IMR-90 (cell line): ENCODE data around the gene KRT1. TPM values are rescaled to one million over a fixed set of nuclear protein-coding genes. Genes with fewer than 3 reads are reported as not detected.

ENCODE experiments used
- ATAC-seq: fragments of 200-7000 bp; cut with Tn5 transposase; 2 replicates; pipeline ENCODE4 v1.9.1; 2020; ENCODE audit warnings: low read depth, mild to moderate bottlenecking, moderate library complexity
- BruUV-seq: library from RNA; stranded (reverse); fragments of 400-500 nt; replicated peaks from 2 replicates; lab custom pipeline; 2021; lab: Mats Ljungman, UMichigan
- CTCF ChIA-PET: fragments of 300-600 bp; formaldehyde crosslinking; extraction: SDS; loops from one replicate; lab custom pipeline; 2021; ENCODE audit warnings: antibody characterized with exemption; lab: Yijun Ruan, JAX
- POLR2A ChIA-PET: fragments of 300-600 bp; sonication (Branson Sonifier 250); formaldehyde crosslinking; loops from one replicate; lab custom pipeline; 2022; ENCODE audit warnings: antibody characterized with exemption; ENCODE audit not compliant: unreplicated experiment; lab: Charles Lee
- DNase-seq: peaks from one replicate; pipeline ENCODE4 v3.0.0; 2013
- H2AFZ ChIP-seq: replicated peaks from 2 replicates; pipeline ENCODE3; 2013; ENCODE audit warnings: low read length, mild to moderate bottlenecking; ENCODE audit not compliant: poor library complexity
- H2AK5ac ChIP-seq: 2 replicates; pipeline ENCODE4 v1.6.1; 2013; ENCODE audit warnings: low read depth, low read length, inconsistent platforms
- H2AK9ac ChIP-seq: replicated peaks from 2 replicates; pipeline ENCODE3; 2013; ENCODE audit warnings: mild to moderate bottlenecking, low read depth, low read length, moderate library complexity; ENCODE audit not compliant: poor library complexity
- H2BK120ac ChIP-seq: 2 replicates; pipeline ENCODE4 v1.6.1; 2013; ENCODE audit warnings: low read depth, low read length, inconsistent platforms
- H2BK15ac ChIP-seq: 3 replicates; pipeline ENCODE4 v1.6.1; 2013; ENCODE audit warnings: low read depth, low read length, inconsistent platforms
- H2BK20ac ChIP-seq: 2 replicates; pipeline ENCODE4 v1.6.1; 2013; ENCODE audit warnings: low read depth, mild to moderate bottlenecking, inconsistent platforms, low read length, moderate library complexity
- H2BK5ac ChIP-seq: 2 replicates; pipeline ENCODE4 v1.6.1; 2013; ENCODE audit warnings: mild to moderate bottlenecking, low read depth, low read length, inconsistent platforms; ENCODE audit not compliant: poor library complexity, severe bottlenecking
- H3K14ac ChIP-seq: replicated peaks from 2 replicates; pipeline ENCODE4 v1.6.1; 2013; ENCODE audit warnings: low read depth, low read length, inconsistent platforms
- H3K18ac ChIP-seq: 2 replicates; pipeline ENCODE4 v1.6.1; 2013; ENCODE audit warnings: low read depth, low read length, control low read depth
- H3K23ac ChIP-seq: 2 replicates; pipeline ENCODE4 v1.6.1; 2013; ENCODE audit warnings: low read depth, low read length, inconsistent platforms
- H3K27ac ChIP-seq: 2 replicates; pipeline ENCODE4 v1.5.1; 2013; ENCODE audit warnings: mild to moderate bottlenecking, control low read depth, low read length; ENCODE audit not compliant: insufficient read depth
- H3K27me3 ChIP-seq: 2 replicates; pipeline ENCODE4 v1.6.1; 2013; ENCODE audit warnings: low read length; ENCODE audit not compliant: control insufficient read depth, insufficient read depth
- H3K36me3 ChIP-seq: 2 replicates; pipeline ENCODE4 v1.6.1; 2013; ENCODE audit warnings: low read length, mixed read lengths; ENCODE audit not compliant: control insufficient read depth, insufficient read depth
- H3K4ac ChIP-seq: 2 replicates; pipeline ENCODE4 v1.6.1; 2013; ENCODE audit warnings: low read depth, low read length, inconsistent platforms
- H3K4me1 ChIP-seq: 2 replicates; pipeline ENCODE4 v1.6.1; 2013; ENCODE audit warnings: low read length, mixed read lengths; ENCODE audit not compliant: control insufficient read depth, insufficient read depth
- H3K4me2 ChIP-seq: 2 replicates; pipeline ENCODE4 v1.6.1; 2013; ENCODE audit warnings: low read depth, mild to moderate bottlenecking, control low read depth, low read length, moderate library complexity
- H3K4me3 ChIP-seq: 2 replicates; pipeline ENCODE4 v1.5.1; 2013; ENCODE audit warnings: low read depth, mild to moderate bottlenecking, control low read depth, low read length, moderate library complexity; ENCODE audit not compliant: insufficient read depth
- H3K56ac ChIP-seq: 2 replicates; pipeline ENCODE4 v1.6.1; 2013; ENCODE audit warnings: low read length, inconsistent platforms; ENCODE audit not compliant: insufficient read depth; ENCODE audit errors: extremely low read depth
- H3K79me1 ChIP-seq, 2 experiments: 2 replicates each; pipeline ENCODE4 v1.6.1; 2013; ENCODE audit warnings: low read length in 2 of 2, inconsistent platforms in 1 of 2, low read depth in 1 of 2
- H3K9ac ChIP-seq: 2 replicates; pipeline ENCODE4 v1.6.1; 2013; ENCODE audit warnings: low read depth, low read length, control low read depth
- H3K9me1 ChIP-seq: 2 replicates; pipeline ENCODE4 v1.6.1; 2013; ENCODE audit warnings: low read length, inconsistent platforms; ENCODE audit not compliant: insufficient read depth
- H3K9me3 ChIP-seq: 2 replicates; pipeline ENCODE4 v1.6.1; 2013; ENCODE audit warnings: low read length; ENCODE audit not compliant: control insufficient read depth, insufficient read depth
- H4K20me1 ChIP-seq: 2 replicates; pipeline ENCODE4 v1.6.1; 2013; ENCODE audit warnings: low read length, inconsistent platforms; ENCODE audit not compliant: insufficient read depth
- H4K5ac ChIP-seq: 2 replicates; pipeline ENCODE4 v1.6.1; 2013; ENCODE audit warnings: mild to moderate bottlenecking, low read depth, low read length, control low read depth
- H4K8ac ChIP-seq, 2 experiments: 2 replicates each; pipeline ENCODE4 v1.6.1; 2013; ENCODE audit warnings: low read depth in 2 of 2, low read length in 2 of 2, control low read depth in 1 of 2, inconsistent platforms in 1 of 2
- H4K91ac ChIP-seq: 2 replicates; pipeline ENCODE4 v1.6.1; 2013; ENCODE audit warnings: low read depth, low read length, inconsistent platforms; ENCODE audit not compliant: insufficient read depth
- CEBPB ChIP-seq: IDR thresholded peaks from 2 replicates; pipeline ENCODE4 v1.6.1; 2012; ENCODE audit warnings: low read depth, low read length, improper control_type of control experiment
- CHD1 ChIP-seq: IDR thresholded peaks from 2 replicates; pipeline ENCODE4 v1.6.1; 2012; ENCODE audit warnings: low read depth, low read length, improper control_type of control experiment
- CTCF ChIP-seq: conservative IDR thresholded peaks from 2 replicates; pipeline ENCODE4 v1.5.1; 2012; ENCODE audit warnings: mild to moderate bottlenecking, low read depth, low read length, improper control_type of control experiment
- ELK1 ChIP-seq: fragments of 150-350 bp; IDR thresholded peaks from 2 replicates; pipeline ENCODE4 v1.6.1; 2016; ENCODE audit warnings: low read depth, mild to moderate bottlenecking, low read length, moderate library complexity, borderline replicate concordance
- FOS ChIP-seq: fragments of 150-350 bp; IDR thresholded peaks from 2 replicates; pipeline ENCODE4 v1.6.1; 2016; ENCODE audit warnings: low read depth, low read length
- MAFK ChIP-seq: IDR thresholded peaks from 2 replicates; pipeline ENCODE4 v1.6.1; 2012; ENCODE audit warnings: low read depth, low read length, improper control_type of control experiment
- MAZ ChIP-seq: IDR thresholded peaks from 2 replicates; pipeline ENCODE4 v1.6.1; 2012; ENCODE audit warnings: low read depth, mild to moderate bottlenecking, low read length, improper control_type of control experiment, moderate library complexity, borderline replicate concordance
- MXI1 ChIP-seq: IDR thresholded peaks from 2 replicates; pipeline ENCODE4 v1.6.1; 2012; ENCODE audit warnings: low read depth, mild to moderate bottlenecking, low read length, moderate library complexity, borderline replicate concordance
- POLR2A ChIP-seq: IDR thresholded peaks from 2 replicates; pipeline ENCODE4 v1.6.1; 2012; ENCODE audit warnings: mild to moderate bottlenecking, low read depth, low read length
- RAD21 ChIP-seq: IDR thresholded peaks from 2 replicates; pipeline ENCODE4 v1.6.1; 2012; ENCODE audit warnings: low read length, improper control_type of control experiment
- RCOR1 ChIP-seq: IDR thresholded peaks from 2 replicates; pipeline ENCODE4 v1.6.1; 2012; ENCODE audit warnings: mild to moderate bottlenecking, low read length, improper control_type of control experiment; ENCODE audit not compliant: insufficient replicate concordance
- RFX5 ChIP-seq: IDR thresholded peaks from 2 replicates; pipeline ENCODE4 v1.8.0; 2012; ENCODE audit warnings: low read depth, mild to moderate bottlenecking, low read length, moderate library complexity
- USF2 ChIP-seq: fragments of 150-350 bp; IDR thresholded peaks from 2 replicates; pipeline ENCODE4 v1.6.1; 2017; ENCODE audit warnings: mild to moderate bottlenecking, antibody characterized with exemption, low read length, low read depth
- WGBS, 2 experiments: methylation state at CpG; one replicate each; pipeline versions ENCODE4 v1.1.5 to v1.1.7; 2013; ENCODE audit warnings: missing lambda C conversion rate in 2 of 2; ENCODE audit not compliant: insufficient read length in 1 of 2; ENCODE audit errors: extremely low coverage in 2 of 2; 5-methylcytosine and 5-hydroxymethylcytosine counted together
- dilution Hi-C: fragments of 300-500 bp; cut with HindIII; formaldehyde crosslinking; loops from one replicate; pipeline ENCODE4 v1.14.3; 2018; ENCODE audit warnings: low sequenced_read_pairs; ENCODE audit not compliant: unreplicated experiment
- in situ Hi-C: fragments of 300-500 bp; cut with MboI; formaldehyde crosslinking; loops from 3 replicates; pipeline ENCODE4 v1.14.3; 2019; ENCODE audit warnings: low sequenced_read_pairs, inconsistent platforms, mixed read lengths
- intact Hi-C: fragments of 100-400 bp; cut with micrococcal nuclease; formaldehyde crosslinking; loops from 2 replicates; pipeline ENCODE4 v1.10.0; 2022
- polyA plus RNA-seq, 3 experiments: library from polyadenylated mRNA; depleted of rRNA; stranded (reverse); fragments of >200 nt; gene quantifications; 2 replicates each; pipeline ENCODE4 v1.2.3, GENCODE V29; 2012; ENCODE audit warnings: low replicate concordance in 1 of 3
- total RNA-seq: library from RNA; depleted of rRNA; stranded (reverse); fragments of >200 nt; gene quantifications from 2 replicates; pipeline ENCODE4 v1.2.3, GENCODE V29; 2012

Gene KRT1
- total and polyA plus RNA-seq, 2 of the 4 experiments (the other 2 are of a cell fraction), result not detected

GRCh38 chr12:52710730-52711129 lies 30.5 kb upstream of the KRT1 start:
- H4K8ac ChIP-seq, result no peak overlapping the region
- no peak for ATAC-seq
- no peak overlapping the region for H4K5ac ChIP-seq
- H3K14ac ChIP-seq, result no peak overlapping the region
- no peak for DNase-seq
- H2AK5ac ChIP-seq, result no peak overlapping the region
- H4K20me1 ChIP-seq, result no peaks in the 10 kb centered on the region
- no peaks in the 10 kb centered on the region for H3K4me1 ChIP-seq
- no peak overlapping the region for H3K56ac ChIP-seq
- no peak for TF ChIP-seq RAD21
- TF ChIP-seq RCOR1, result no peak
- no peak for TF ChIP-seq MAZ
- no peak for TF ChIP-seq FOS
- TF ChIP-seq ELK1, result no peak
- no peak for TF ChIP-seq CTCF
- no peak for TF ChIP-seq MXI1
- TF ChIP-seq USF2, result no peak
- no peak for TF ChIP-seq RFX5
- TF ChIP-seq CHD1, result no peak
- TF ChIP-seq POLR2A, result no peak
- TF ChIP-seq MAFK, result no peak
- no peak for TF ChIP-seq CEBPB
- H3K9me1 ChIP-seq, result no peaks in the 10 kb centered on the region
- H3K9ac ChIP-seq, result no peak overlapping the region
- no peak overlapping the region for H2AK9ac ChIP-seq
- POLR2A ChIA-PET, result no interaction called here
- no peak overlapping the region for H2BK120ac ChIP-seq
- H3K36me3 ChIP-seq, result no peaks in the 10 kb centered on the region
- no peak overlapping the region for H2AFZ ChIP-seq
- no peak overlapping the region for H3K4me3 ChIP-seq
- peaks cover 46% of the 10 kb centered on the region for H3K27me3 ChIP-seq
- H3K4me2 ChIP-seq, result no peak overlapping the region
- no TSS peak for BruUV-seq
- H3K79me1 ChIP-seq, result no peaks in the 10 kb centered on the region
- H3K4ac ChIP-seq, result no peak overlapping the region
- no peak overlapping the region for H2BK15ac ChIP-seq
- H2BK5ac ChIP-seq, result no peak overlapping the region
- intact Hi-C loops (no loop called here), dilution Hi-C loops (no loop called here), in situ Hi-C loops (no loop called here)
- no peak overlapping the region for H2BK20ac ChIP-seq
- no peak overlapping the region for H3K23ac ChIP-seq
- no peak overlapping the region for H3K18ac ChIP-seq
- no peak overlapping the region for H4K91ac ChIP-seq
- H3K9me3 ChIP-seq, result peaks cover 4% of the 10 kb centered on the region; the same call in 1 of the 2 replicates
- no CpG with 5 or more reads among the region's 1 CpG for WGBS, 2 experiments
- H3K27ac ChIP-seq, result no peak overlapping the region
- CTCF ChIA-PET, result no interaction called here
